H1 (cell line): Measurements from ENCODE around the gene PILRB. TPM values are rescaled to one million over a fixed set of nuclear protein-coding genes. Genes with fewer than 3 reads are reported as not detected.

Experiments used
- CTCF ChIA-PET: fragments of 300-600 bp; sonication (Branson Sonifier 250); formaldehyde crosslinking; loops from one replicate; lab custom pipeline; 2021; ENCODE audit not compliant: partially characterized antibody; lab: Charles Lee
- POLR2A ChIA-PET: fragments of 300-600 bp; sonication (Branson Sonifier 250); formaldehyde crosslinking; loops from one replicate; lab custom pipeline; 2021; ENCODE audit warnings: inconsistent platforms; ENCODE audit not compliant: partially characterized antibody; lab: Charles Lee
- DNase-seq, 2 experiments: peaks; one replicate each; pipeline versions ENCODE4 v3.0.0 to v3.0.0-alpha.2; 2010 to 2022; ENCODE audit warnings: low spot score in 2 of 2, low read depth in 1 of 2, mixed read lengths in 1 of 2
- FAIRE-seq: peaks from 2 replicates; lab custom pipeline; 2011; peaks lifted over from hg19 to GRCh38; lab: Jason Lieb, UNC
- H2AFZ ChIP-seq: 2 replicates; pipeline ENCODE4 v1.8.1; 2012; ENCODE audit warnings: low read length, inconsistent platforms
- H2AK5ac ChIP-seq: 2 replicates; pipeline ENCODE4 v1.6.1; 2013; ENCODE audit warnings: low read depth, low read length
- H2BK120ac ChIP-seq: replicated peaks from 2 replicates; pipeline ENCODE3; 2013; ENCODE audit warnings: low read depth, low read length, inconsistent platforms
- H2BK12ac ChIP-seq: 2 replicates; pipeline ENCODE4 v1.6.1; 2013; ENCODE audit warnings: low read depth, low read length
- H2BK15ac ChIP-seq: 2 replicates; pipeline ENCODE4 v1.6.1; 2013; ENCODE audit warnings: low read length
- H2BK20ac ChIP-seq: 2 replicates; pipeline ENCODE4 v1.6.1; 2013; ENCODE audit warnings: low read length
- H2BK5ac ChIP-seq: 2 replicates; pipeline ENCODE4 v1.6.1; 2013; ENCODE audit warnings: low read depth, low read length
- H3K14ac ChIP-seq: 2 replicates; pipeline ENCODE4 v1.6.1; 2013; ENCODE audit warnings: inconsistent platforms; ENCODE audit not compliant: insufficient read length
- H3K18ac ChIP-seq: 2 replicates; pipeline ENCODE4 v1.6.1; 2013; ENCODE audit warnings: low read length; ENCODE audit errors: extremely low read depth
- H3K23ac ChIP-seq: 2 replicates; pipeline ENCODE4 v1.6.1; 2013; ENCODE audit warnings: inconsistent platforms; ENCODE audit not compliant: insufficient read length
- H3K23me2 ChIP-seq: 2 replicates; pipeline ENCODE4 v1.6.1; 2013; ENCODE audit warnings: low read depth, low read length
- H3K27ac ChIP-seq: 2 replicates; pipeline ENCODE4 v1.6.1; 2011; ENCODE audit warnings: low read depth, low read length, inconsistent platforms
- H3K27me3 ChIP-seq, 4 experiments: replicated peaks in 1 of 4; 1 replicate in 1 of 4; 2 replicates in 3 of 4; pipeline versions ENCODE4 v1.6.1 to v1.8.1; 2011 to 2013; ENCODE audit warnings: low read length in 3 of 4, mild to moderate bottlenecking in 3 of 4, inconsistent platforms in 2 of 4, mixed read lengths in 2 of 4, moderate library complexity in 1 of 4; ENCODE audit not compliant: control insufficient read depth in 3 of 4, insufficient read depth in 3 of 4; ENCODE audit errors: extremely low read depth in 1 of 4
- H3K36me3 ChIP-seq, 4 experiments: 2 replicates each; pipeline versions ENCODE4 v1.6.1 to v1.8.1; 2011 to 2013; ENCODE audit warnings: mild to moderate bottlenecking in 4 of 4, low read length in 3 of 4, moderate library complexity in 2 of 4, control low read depth in 1 of 4, inconsistent platforms in 1 of 4; ENCODE audit not compliant: insufficient read depth in 4 of 4, control insufficient read depth in 2 of 4
- H3K4ac ChIP-seq: replicated peaks from 2 replicates; pipeline ENCODE3; 2013; ENCODE audit warnings: low read length, low read depth, mixed read lengths, inconsistent platforms; ENCODE audit not compliant: insufficient read length
- H3K4me1 ChIP-seq, 4 experiments: replicated peaks in 1 of 4; 1 replicate in 1 of 4; 2 replicates in 3 of 4; pipeline versions ENCODE4 v1.6.1 to v1.8.1; 2011 to 2013; ENCODE audit warnings: low read length in 3 of 4, inconsistent platforms in 2 of 4, mixed read lengths in 1 of 4; ENCODE audit not compliant: insufficient read depth in 4 of 4, control insufficient read depth in 3 of 4
- H3K4me2 ChIP-seq, 2 experiments: 2 replicates each; pipeline versions ENCODE4 v1.6.1 to v1.8.1; 2011 to 2013; ENCODE audit warnings: low read depth in 2 of 2, low read length in 2 of 2, control low read depth in 1 of 2, inconsistent platforms in 1 of 2, mild to moderate bottlenecking in 1 of 2; ENCODE audit not compliant: insufficient read depth in 1 of 2
- H3K4me3 ChIP-seq, 4 experiments: fragments of 200-600, 300-600 bp in 1 of 4; sonication (generic), shearing (Covaris generic), sonication (Bioruptor Twin) in 1 of 4; 2 replicates each; pipeline versions ENCODE4 v1.5.1 to v1.8.1; 2011 to 2016; ENCODE audit warnings: low read length in 4 of 4, low read depth in 3 of 4, control low read depth in 2 of 4, inconsistent platforms in 2 of 4, mild to moderate bottlenecking in 2 of 4, mixed read lengths in 1 of 4, moderate library complexity in 1 of 4; ENCODE audit not compliant: insufficient read depth in 2 of 4; ENCODE audit errors: extremely low read depth in 1 of 4
- H3K56ac ChIP-seq: replicated peaks from 2 replicates; pipeline ENCODE3; 2013; ENCODE audit warnings: low read depth, mild to moderate bottlenecking, mixed read lengths, low read length, inconsistent platforms; ENCODE audit not compliant: insufficient read length
- H3K79me1 ChIP-seq: 2 replicates; pipeline ENCODE4 v1.6.1; 2013; ENCODE audit warnings: low read depth, low read length, control low read depth
- H3K79me2 ChIP-seq, 2 experiments: 2 replicates each; pipeline versions ENCODE4 v1.6.1 to v1.8.1; 2012 to 2013; ENCODE audit warnings: low read length in 2 of 2, mild to moderate bottlenecking in 2 of 2, inconsistent platforms in 1 of 2; ENCODE audit not compliant: insufficient read depth in 2 of 2, control insufficient read depth in 1 of 2
- H3K9ac ChIP-seq, 4 experiments: replicated peaks in 1 of 4; 1 replicate in 1 of 4; 2 replicates in 3 of 4; pipeline versions ENCODE4 v1.6.1 to v1.8.1; 2011 to 2013; ENCODE audit warnings: low read depth in 3 of 4, low read length in 3 of 4, control low read depth in 2 of 4, mild to moderate bottlenecking in 2 of 4, moderate library complexity in 2 of 4, inconsistent platforms in 1 of 4; ENCODE audit errors: extremely low read depth in 1 of 4
- H3K9me3 ChIP-seq, 2 experiments: 2 replicates each; pipeline versions ENCODE4 v1.6.1 to v1.8.1; 2012 to 2013; ENCODE audit warnings: mild to moderate bottlenecking in 2 of 2, moderate library complexity in 2 of 2, control low read depth in 1 of 2, inconsistent platforms in 1 of 2, low read depth in 1 of 2, low read length in 1 of 2, mixed read lengths in 1 of 2; ENCODE audit not compliant: insufficient read depth in 2 of 2
- H4K20me1 ChIP-seq, 2 experiments: replicated peaks in 1 of 2; 2 replicates each; pipeline versions ENCODE3 to v1.8.1; 2011 to 2013; ENCODE audit warnings: inconsistent platforms in 2 of 2, low read length in 2 of 2, mild to moderate bottlenecking in 1 of 2; ENCODE audit not compliant: insufficient read depth in 2 of 2, control insufficient read depth in 1 of 2
- H4K5ac ChIP-seq: 2 replicates; pipeline ENCODE4 v1.6.1; 2013; ENCODE audit warnings: low read length, low read depth, mixed read lengths, inconsistent platforms; ENCODE audit not compliant: insufficient read length
- H4K8ac ChIP-seq: 2 replicates; pipeline ENCODE4 v1.8.0; 2013; ENCODE audit warnings: mild to moderate bottlenecking, moderate library complexity, low read length, inconsistent platforms; ENCODE audit not compliant: insufficient read depth; ENCODE audit errors: extremely low read depth
- H4K91ac ChIP-seq: replicated peaks from 2 replicates; pipeline ENCODE3; 2013; ENCODE audit warnings: low read length, mixed read lengths, inconsistent platforms; ENCODE audit not compliant: insufficient read length
- CBX5 ChIP-seq: fragments of 300-800, 300-1000 bp; sonication (generic); IDR thresholded peaks from 2 replicates; pipeline ENCODE4 v1.7.1; 2016; ENCODE audit warnings: antibody characterized with exemption, low read length, low read depth
- EP300 ChIP-seq, 2 experiments: IDR thresholded peaks; 1 replicate in 1 of 2; 2 replicates in 1 of 2; pipeline ENCODE4 v1.6.1; 2011 to 2012; ENCODE audit warnings: low read depth in 2 of 2, low read length in 2 of 2, mild to moderate bottlenecking in 2 of 2, borderline replicate concordance in 1 of 2, inconsistent platforms in 1 of 2, moderate library complexity in 1 of 2
- EZH2 ChIP-seq: fragments of 200-600 bp; sonication (generic); IDR thresholded peaks from 2 replicates; pipeline ENCODE4 v1.7.1; 2012; ENCODE audit warnings: low read depth, mild to moderate bottlenecking, moderate library complexity, low read length, inconsistent platforms; ENCODE audit not compliant: severe bottlenecking
- JUN ChIP-seq: IDR thresholded peaks from 2 replicates; pipeline ENCODE4 v1.6.1; 2011; ENCODE audit warnings: low read depth, mild to moderate bottlenecking, improper control_type of control experiment, low read length
- RAD21 ChIP-seq, 2 experiments: IDR thresholded peaks in 1 of 2; conservative IDR thresholded peaks in 1 of 2; 2 replicates each; pipeline ENCODE4 v1.6.1; 2011; ENCODE audit warnings: low read depth in 2 of 2, low read length in 2 of 2, improper control_type of control experiment in 1 of 2, inconsistent platforms in 1 of 2, mild to moderate bottlenecking in 1 of 2, moderate library complexity in 1 of 2
- ZNF274 ChIP-seq: IDR thresholded peaks from 2 replicates; pipeline ENCODE4 v1.7.0; 2012; ENCODE audit warnings: low read length, borderline replicate concordance; ENCODE audit errors: extremely low read depth
- WGBS, 2 experiments: shearing (Covaris generic) in 1 of 2; methylation state at CpG; one replicate each; pipeline versions ENCODE4 v1.1.6 to v1.1.7; 2013 to 2015; ENCODE audit warnings: low lambda C conversion rate in 2 of 2, mixed read lengths in 2 of 2, inconsistent platforms in 1 of 2, low coverage in 1 of 2, missing lambda C conversion rate in 1 of 2; ENCODE audit not compliant: insufficient replicate concordance in 2 of 2, insufficient coverage in 1 of 2, insufficient read length in 1 of 2; ENCODE audit errors: extremely low coverage in 1 of 2, missing lambda C conversion rate in 1 of 2; 5-methylcytosine and 5-hydroxymethylcytosine counted together
- polyA plus RNA-seq, 7 experiments: library from polyadenylated mRNA; depleted of rRNA in 3 of 7; stranded (reverse) in 5 of 7; unstranded in 2 of 7; fragments of >200 nt in 5 of 7; fragments of 200-250 nt in 2 of 7; gene quantifications; 1 replicate in 5 of 7; 2 replicates in 1 of 7; 4 replicates in 1 of 7; pipeline versions ENCODE4 v1.2.1 to v1.2.3, GENCODE V29; 2011 to 2013; ENCODE audit warnings: missing spikeins in 2 of 7, mixed read lengths in 2 of 7
- total RNA-seq: library from RNA; stranded (reverse); fragmentation: NEBNext Ultra II Directional; extraction: Animal tissue kit (Norgen Biotek cat#: 25700); gene quantifications from 2 replicates; pipeline ENCODE4 v1.2.1, GENCODE V29; 2021
- TF ChIP-seq, protein P1 (sequence below): IDR thresholded peaks from 2 replicates; pipeline ENCODE4 v1.6.1; 2012; ENCODE audit warnings: low read length, inconsistent platforms
- TF ChIP-seq, protein P2 (sequence below): IDR thresholded peaks from 2 replicates; pipeline ENCODE4 v1.6.1; 2011; ENCODE audit warnings: low read length, improper control_type of control experiment

The PILRB gene
- total and polyA plus RNA-seq, 2 of the 8 experiments (the other 6 are each of a cell fraction or from before 2014, with no cell fraction given), result 32.2 to 49.9 TPM

DNA sequence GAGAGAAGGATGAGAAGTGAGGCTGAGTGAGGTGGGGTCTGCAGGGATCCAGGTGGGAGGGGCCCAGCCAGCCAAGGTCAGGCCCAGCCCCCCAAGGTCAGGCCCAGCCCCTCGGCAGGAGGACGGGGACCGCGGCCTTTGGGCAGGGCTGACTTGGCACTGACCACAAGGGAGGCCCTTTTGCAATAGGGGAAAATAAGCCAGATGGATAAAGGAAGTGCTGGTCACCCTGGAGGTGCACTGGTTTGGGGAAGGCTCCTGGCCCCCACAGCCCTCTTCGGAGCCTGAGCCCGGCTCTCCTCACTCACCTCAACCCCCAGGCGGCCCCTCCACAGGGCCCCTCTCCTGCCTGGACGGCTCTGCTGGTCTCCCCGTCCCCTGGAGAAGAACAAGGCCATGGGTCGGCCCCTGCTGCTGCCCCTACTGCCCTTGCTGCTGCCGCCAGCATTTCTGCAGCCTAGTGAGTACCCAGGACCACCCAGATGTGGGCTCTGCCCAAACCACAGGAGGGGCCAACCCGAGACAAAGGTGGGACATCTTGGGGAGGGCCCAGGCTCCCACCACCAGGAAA is 15.4 kb downstream of the PILRB start, which contains the start of gene PILRA:
Gene PILRA, plus strand, starts transcription at position 227 of the 571 bp plus-strand sequence. Its CDS starts 170 bp downstream, at position 397.
- peak within 1 kb of the TSS; percentile 39; the same call in 1 of the 2 replicates for H2BK12ac ChIP-seq
- WGBS, 2 experiments, result 80% methylated on average over 11 of the region's 12 CpGs; no CpG with 5 or more reads in 1 of the 2 experiments
- TF ChIP-seq, protein P1, sequence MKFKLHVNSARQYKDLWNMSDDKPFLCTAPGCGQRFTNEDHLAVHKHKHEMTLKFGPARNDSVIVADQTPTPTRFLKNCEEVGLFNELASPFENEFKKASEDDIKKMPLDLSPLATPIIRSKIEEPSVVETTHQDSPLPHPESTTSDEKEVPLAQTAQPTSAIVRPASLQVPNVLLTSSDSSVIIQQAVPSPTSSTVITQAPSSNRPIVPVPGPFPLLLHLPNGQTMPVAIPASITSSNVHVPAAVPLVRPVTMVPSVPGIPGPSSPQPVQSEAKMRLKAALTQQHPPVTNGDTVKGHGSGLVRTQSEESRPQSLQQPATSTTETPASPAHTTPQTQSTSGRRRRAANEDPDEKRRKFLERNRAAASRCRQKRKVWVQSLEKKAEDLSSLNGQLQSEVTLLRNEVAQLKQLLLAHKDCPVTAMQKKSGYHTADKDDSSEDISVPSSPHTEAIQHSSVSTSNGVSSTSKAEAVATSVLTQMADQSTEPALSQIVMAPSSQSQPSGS, result no peak
- TF ChIP-seq ZNF274 (no peak), JUN (no peak), EZH2 (no peak), CBX5 (no peak), RAD21 (IDR thresholded peaks at IDR 0.05 in 1 of 2, conservative IDR thresholded peaks at IDR 0.05 in 1 of 2; ENCODE audit: low read depth in 2 of 2, low read length in 2 of 2) (no peak), EP300 (IDR thresholded peaks at IDR 0.05; ENCODE audit: borderline replicate concordance in 1 of 2, low read depth in 2 of 2, low read length in 2 of 2) (no peak)
- TF ChIP-seq, protein P2, sequence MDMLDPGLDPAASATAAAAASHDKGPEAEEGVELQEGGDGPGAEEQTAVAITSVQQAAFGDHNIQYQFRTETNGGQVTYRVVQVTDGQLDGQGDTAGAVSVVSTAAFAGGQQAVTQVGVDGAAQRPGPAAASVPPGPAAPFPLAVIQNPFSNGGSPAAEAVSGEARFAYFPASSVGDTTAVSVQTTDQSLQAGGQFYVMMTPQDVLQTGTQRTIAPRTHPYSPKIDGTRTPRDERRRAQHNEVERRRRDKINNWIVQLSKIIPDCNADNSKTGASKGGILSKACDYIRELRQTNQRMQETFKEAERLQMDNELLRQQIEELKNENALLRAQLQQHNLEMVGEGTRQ, result no peak

More for the DNA sequence above, 15.4 kb downstream of the PILRB start, which contains the start of gene PILRA:
- Histone ChIP-seq H3K23me2 (no peaks in the 10 kb centered on the region), H3K4me3 (no peak within 1 kb of the TSS), H2AK5ac (no peak within 1 kb of the TSS), H3K79me2 (no peaks in the 10 kb centered on the region), H3K4ac (no peak within 1 kb of the TSS), H3K4me2 (no peak within 1 kb of the TSS), H3K4me1 (peaks cover 0 to 31% (median 19%) of the 10 kb centered on the region in 4 experiments; a peak in 6 of 7 replicates), H3K27me3 (0 out of 7 replicates have a peak, but pooled peaks cover 0 to 2% (median 0%) of the 10 kb centered on the region in 4 experiments), H2BK15ac (no peak within 1 kb of the TSS), H3K18ac (no peak within 1 kb of the TSS; the same call in none of the 2 replicates), H2BK5ac (no peak within 1 kb of the TSS), H3K36me3 (peaks cover 0 to 4% (median 0%) of the 10 kb centered on the region in 4 experiments; a peak in 1 of 8 replicates), H3K79me1 (0 out of 2 replicates have a peak, but pooled peaks cover 2% of the 10 kb centered on the region), H2AFZ (no peak within 1 kb of the TSS), H2BK20ac (no peak within 1 kb of the TSS), H3K14ac (no peak within 1 kb of the TSS), H4K5ac (no peak within 1 kb of the TSS), H4K20me1 (no peaks in the 10 kb centered on the region), H3K9me3 (no peaks in the 10 kb centered on the region), H2BK120ac (no peak within 1 kb of the TSS), H4K8ac (no peak within 1 kb of the TSS; the same call in 1 of the 2 replicates), H3K56ac (no peak within 1 kb of the TSS), H3K27ac (no peak within 1 kb of the TSS; the same call in 1 of the 2 replicates), H4K91ac (peak within 1 kb of the TSS; percentile 83), H3K9ac (no peak within 1 kb of the TSS), H3K23ac (no peak within 1 kb of the TSS)
- POLR2A ChIA-PET, result interaction anchor here (1.6 to 2.1 kb wide), 4 partner anchors 8 to 56 kb away, joined by 4 to 12 read pairs (median 6); partner anchors contain the start of genes MEPCE and ZCWPW1
- CTCF ChIA-PET, result interaction anchor here (1.6 to 2.7 kb wide), 3 partner anchors 17 to 40 kb away, joined by 4 to 17 read pairs (median 6); no protein-coding TSS in a partner anchor
- FAIRE-seq (no peak), DNase-seq (no peak)
